Tibial nerve (tissue), 4 donors: ENCODE measurements around the gene HMGXB4.

ENCODE experiments used
- CTCF ChIP-seq, 5 experiments: fragments of 200-600 bp in 3 of 5; fragments of 450-650 bp in 2 of 5; sonication (generic) in 3 of 5; IDR thresholded peaks; one replicate each; pipeline ENCODE4 v1.5.1; 2016 to 2019; ENCODE audit warnings: antibody characterized with exemption in 5 of 5, mild to moderate bottlenecking in 3 of 5, moderate library complexity in 2 of 5
- EP300 ChIP-seq, 2 donors: sonication (generic); formaldehyde crosslinking; IDR thresholded peaks; one replicate each; pipeline ENCODE4 v1.6.1; 2017; ENCODE audit warnings: antibody characterized with exemption in 2 of 2, mild to moderate bottlenecking in 1 of 2
- POLR2A ChIP-seq, 2 donors: fragments of 450-650 bp; IDR thresholded peaks; one replicate each; pipeline ENCODE4 v1.6.1; 2017; ENCODE audit warnings: antibody characterized with exemption in 2 of 2, mild to moderate bottlenecking in 2 of 2, moderate library complexity in 2 of 2

DNA sequence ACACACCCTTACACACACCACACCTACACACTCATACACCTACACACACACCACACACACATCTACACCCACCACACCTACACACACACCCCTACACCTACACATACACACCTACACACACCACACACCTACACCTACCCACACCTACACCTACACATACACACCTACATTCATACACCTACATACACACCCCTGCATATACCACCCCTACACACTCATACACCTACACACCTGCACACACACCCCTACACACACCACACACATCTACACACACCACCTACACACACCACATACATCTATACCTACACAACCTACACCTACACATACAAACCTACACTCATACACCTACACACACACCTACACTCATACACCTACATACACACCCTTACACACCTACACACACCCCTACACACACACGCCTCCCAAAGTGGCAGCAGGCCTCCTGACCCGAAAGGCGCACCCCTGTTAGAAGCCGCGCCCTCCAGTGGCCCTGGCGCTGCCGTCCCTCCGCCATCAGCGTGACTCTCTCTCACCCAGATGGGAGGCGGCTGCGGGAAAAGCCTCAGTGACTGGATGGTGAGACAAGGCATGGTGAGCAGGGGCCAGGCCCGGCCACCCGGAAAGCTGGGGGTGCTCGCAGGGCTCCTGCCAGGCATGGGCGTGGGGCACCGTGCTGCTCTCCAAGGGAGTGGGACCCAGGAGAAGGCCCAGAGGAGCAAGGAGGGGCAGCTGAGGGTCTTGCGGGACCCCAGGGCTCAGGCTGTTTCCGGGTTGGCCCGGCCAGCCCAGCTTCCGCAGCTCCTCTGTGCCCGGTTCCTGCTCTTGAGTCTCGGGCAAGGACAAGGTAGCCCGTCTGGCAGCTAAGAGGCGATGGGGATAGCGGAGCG lies 86.6 kb downstream of the HMGXB4 start:
- TF ChIP-seq EP300 (IDR thresholded peaks at IDR 0.05) (no peak), POLR2A (IDR thresholded peaks at IDR 0.05) (no peak), CTCF (IDR thresholded peaks at IDR 0.05) (no peak)
